GM10248 (cell line): ENCODE results near the gene NUFIP1.

Experiments used
- CTCF ChIA-PET: fragments of 300-600 bp; sonication (Branson Sonifier 250); formaldehyde crosslinking; extraction: SDS; loops from one replicate; lab custom pipeline; 2021; ENCODE audit warnings: antibody characterized with exemption; lab: Yijun Ruan, JAX
- POLR2A ChIA-PET: fragments of 350-650 bp; sonication (Branson Sonifier 250); formaldehyde crosslinking; extraction: SDS; loops from one replicate; lab custom pipeline; 2020; ENCODE audit warnings: antibody characterized with exemption; lab: Yijun Ruan, JAX
- DNase-seq: peaks from one replicate; pipeline ENCODE4 v3.0.0; 2012; ENCODE audit errors: extremely low spot score
- CTCF ChIP-seq: IDR thresholded peaks from 2 replicates; pipeline ENCODE4 v1.5.1; 2012; ENCODE audit warnings: mild to moderate bottlenecking, low read depth; ENCODE audit errors: extremely low read depth, missing control alignments, control extremely low read depth

NUFIP1 gene

GRCh38 chr13:44908266-44908665, 81.0 kb downstream of the NUFIP1 start:
- TF ChIP-seq CTCF, result no peak
- POLR2A ChIA-PET, result no interaction called here
- CTCF ChIA-PET, result interaction anchor here (1.2 to 1.8 kb wide), 2 partner anchors 12 to 14 kb away, joined by 3 to 4 read pairs; no protein-coding TSS in a partner anchor
- no peak for DNase-seq

GRCh38 chr13:44906713-44907112, 82.6 kb downstream of the NUFIP1 start:
- POLR2A ChIA-PET, result no interaction called here
- no peak for TF ChIP-seq CTCF
- no peak for DNase-seq
- CTCF ChIA-PET, result interaction anchor here (0.9 to 1.4 kb wide), 5 partner anchors 10 to 424 kb away, joined by 3 to 7 read pairs (median 3); no protein-coding TSS in a partner anchor

GRCh38 chr13:44906230-44906629, 83.0 kb downstream of the NUFIP1 start:
- ChIA-PET CTCF (interaction anchor here (0.9 to 1.4 kb wide), 4 partner anchors 10 to 423 kb away, joined by 3 to 7 read pairs (median 3); no protein-coding TSS in a partner anchor), POLR2A (no interaction called here)
- no peak for DNase-seq
- no peak for TF ChIP-seq CTCF

GRCh38 chr13:44905556-44905955, 83.7 kb downstream of the NUFIP1 start:
- POLR2A ChIA-PET, result no interaction called here
- DNase-seq, result no peak
- TF ChIP-seq CTCF, result no peak
- CTCF ChIA-PET, result no interaction called here

GRCh38 chr13:44904967-44905366, 84.3 kb downstream of the NUFIP1 start:
- DNase-seq, result no peak
- POLR2A ChIA-PET, result no interaction called here
- CTCF ChIA-PET, result no interaction called here
- TF ChIP-seq CTCF, result no peak

GRCh38 chr13:44903574-44903985, 85.7 kb downstream of the NUFIP1 start:
- POLR2A ChIA-PET, result no interaction called here
- no peak for TF ChIP-seq CTCF
- DNase-seq, result no peak
- CTCF ChIA-PET, result no interaction called here
